Measurements from ENCODE around the gene USH1C.

USH1C gene

DNA sequence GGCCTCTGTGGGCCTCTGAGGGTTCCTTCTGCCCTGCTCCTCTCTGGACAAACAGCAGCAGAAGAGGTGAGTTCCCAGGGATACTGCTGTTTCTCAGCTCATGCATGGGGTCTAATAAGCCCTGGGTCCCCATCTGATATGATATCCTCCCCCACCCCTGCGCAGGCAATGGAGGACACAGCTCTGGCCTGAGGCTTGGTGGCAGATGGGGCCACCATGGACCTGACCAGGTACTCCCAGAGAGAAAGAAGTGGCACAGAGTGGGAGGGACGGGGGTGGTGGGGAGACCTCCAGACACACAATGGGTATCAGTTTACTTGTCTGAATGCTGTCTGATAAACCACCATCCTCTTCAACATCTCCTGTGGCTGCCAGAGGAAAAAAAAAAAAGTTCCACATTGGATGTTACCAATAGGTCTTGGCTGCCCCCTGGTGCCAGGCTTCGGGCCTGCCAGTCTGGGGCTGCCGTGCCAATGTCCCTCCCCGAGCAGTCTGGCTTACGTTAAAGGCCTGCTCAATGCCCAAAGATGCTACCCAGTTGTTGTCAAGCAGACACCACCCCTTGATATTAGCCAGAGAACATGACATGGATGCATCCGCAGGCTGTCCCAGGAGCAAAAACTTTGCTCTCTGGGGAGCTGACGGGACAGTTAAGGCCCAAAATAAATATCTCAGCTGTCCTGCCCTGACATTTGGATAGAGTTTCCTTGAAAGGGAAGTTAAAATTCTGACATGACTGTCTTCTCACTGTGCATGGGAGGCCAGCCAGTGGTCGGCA lies 39.7 kb downstream of the USH1C start:
- DNase-seq (ENCODE audit: low read depth in 3 of 3): peak; percentile 54 to 75 (median 57)

DNA sequence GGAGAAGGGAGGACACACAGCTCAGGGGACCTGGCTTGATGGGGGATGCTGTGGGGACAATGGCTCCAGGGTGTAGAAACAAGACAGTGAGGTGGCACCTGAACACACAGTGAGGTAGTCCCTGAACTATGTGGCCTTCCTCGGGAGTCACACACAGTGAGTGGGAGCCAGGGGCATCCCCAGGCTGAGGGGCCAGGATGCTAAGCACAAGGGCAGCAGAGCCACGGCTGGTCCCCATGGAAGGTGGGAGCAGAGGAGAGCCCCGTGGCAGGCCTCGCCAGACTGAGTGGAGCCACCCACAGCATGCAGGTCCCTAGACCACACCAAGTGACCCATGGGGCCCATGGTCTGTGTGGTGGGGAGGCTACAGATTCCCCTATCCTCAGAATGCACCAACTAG lies 41.6 kb downstream of the USH1C start:
- no peak for DNase-seq (ENCODE audit: low read depth in 3 of 3)

GRCh38 chr11:17500673-17501072 lies 43.5 kb downstream of the USH1C start:
- no peak for DNase-seq (ENCODE audit: low read depth in 3 of 3)

GRCh38 chr11:17498475-17498874 lies 45.7 kb downstream of the USH1C start:
- no peak for DNase-seq (ENCODE audit: low read depth in 3 of 3)

GRCh38 chr11:17498058-17498457 lies 46.2 kb downstream of the USH1C start:
- DNase-seq (ENCODE audit: low read depth in 3 of 3): no peak

GRCh38 chr11:17496406-17496805 lies 47.8 kb downstream of the USH1C start:
- no peak for DNase-seq (ENCODE audit: low read depth in 3 of 3)

DNA sequence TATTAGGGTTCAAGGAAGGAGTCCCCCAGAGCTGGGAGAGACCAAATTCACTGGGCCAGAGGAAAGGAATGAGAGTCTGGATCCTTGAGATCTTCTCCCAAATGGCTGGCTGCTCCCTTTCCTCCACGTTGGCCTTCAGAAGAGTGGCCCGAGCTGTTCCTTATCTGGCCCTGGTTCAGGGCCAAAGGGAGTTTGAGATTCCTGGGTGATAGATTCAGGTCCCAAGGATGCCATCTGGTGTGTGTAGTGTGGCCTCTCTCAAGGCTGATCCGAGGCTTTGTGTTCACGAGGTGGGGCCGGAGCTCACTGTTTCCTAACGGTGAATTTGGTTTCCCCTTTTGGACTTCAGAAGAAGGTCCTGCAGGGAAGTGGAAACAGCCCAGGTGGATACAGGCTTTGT lies 50.2 kb downstream of the USH1C start:
- DNase-seq (ENCODE audit: low read depth in 3 of 3): no peak

GRCh38 chr11:17490938-17491337 lies 53.3 kb downstream of the USH1C start:
- no peak for DNase-seq (ENCODE audit: low read depth in 3 of 3)

- DNase-seq (ENCODE audit: low read depth in 3 of 3): no peak
Measured at GRCh38 chr11:17490232-17490631, 54.0 kb downstream of the USH1C start.

- DNase-seq (ENCODE audit: low read depth in 3 of 3): no peak
Measured at GRCh38 chr11:17489751-17490150, 54.5 kb downstream of the USH1C start.

GRCh38 chr11:17488563-17488962 lies 55.7 kb downstream of the USH1C start:
- no peak for DNase-seq (ENCODE audit: low read depth in 3 of 3)

- DNase-seq (ENCODE audit: low read depth in 3 of 3): no peak
Measured at GRCh38 chr11:17486646-17487045, 57.6 kb downstream of the USH1C start.

DNA sequence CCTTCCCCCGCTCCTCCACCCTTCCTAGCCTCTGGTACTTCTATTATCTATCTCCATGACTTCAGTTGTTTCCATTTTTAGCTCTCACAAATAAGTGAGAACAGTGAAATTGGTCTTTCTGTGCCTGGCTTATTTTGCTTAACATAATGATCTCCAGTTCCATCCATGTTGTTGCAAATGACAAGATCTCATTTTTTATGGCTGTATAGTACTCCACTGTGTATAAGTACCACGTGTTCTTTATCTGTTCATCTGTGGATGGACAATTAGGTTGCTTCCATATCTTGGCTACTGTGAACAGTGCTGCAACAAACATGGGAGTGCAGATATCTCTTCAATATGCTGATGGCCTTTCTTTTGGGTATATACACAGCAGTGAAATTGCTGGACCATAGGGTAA lies 60.7 kb downstream of the USH1C start:
- no peak for DNase-seq (ENCODE audit: low read depth in 3 of 3)

- no peak for DNase-seq (ENCODE audit: low read depth in 3 of 3)
Measured at GRCh38 chr11:17481905-17482304, 62.3 kb downstream of the USH1C start.

DNA sequence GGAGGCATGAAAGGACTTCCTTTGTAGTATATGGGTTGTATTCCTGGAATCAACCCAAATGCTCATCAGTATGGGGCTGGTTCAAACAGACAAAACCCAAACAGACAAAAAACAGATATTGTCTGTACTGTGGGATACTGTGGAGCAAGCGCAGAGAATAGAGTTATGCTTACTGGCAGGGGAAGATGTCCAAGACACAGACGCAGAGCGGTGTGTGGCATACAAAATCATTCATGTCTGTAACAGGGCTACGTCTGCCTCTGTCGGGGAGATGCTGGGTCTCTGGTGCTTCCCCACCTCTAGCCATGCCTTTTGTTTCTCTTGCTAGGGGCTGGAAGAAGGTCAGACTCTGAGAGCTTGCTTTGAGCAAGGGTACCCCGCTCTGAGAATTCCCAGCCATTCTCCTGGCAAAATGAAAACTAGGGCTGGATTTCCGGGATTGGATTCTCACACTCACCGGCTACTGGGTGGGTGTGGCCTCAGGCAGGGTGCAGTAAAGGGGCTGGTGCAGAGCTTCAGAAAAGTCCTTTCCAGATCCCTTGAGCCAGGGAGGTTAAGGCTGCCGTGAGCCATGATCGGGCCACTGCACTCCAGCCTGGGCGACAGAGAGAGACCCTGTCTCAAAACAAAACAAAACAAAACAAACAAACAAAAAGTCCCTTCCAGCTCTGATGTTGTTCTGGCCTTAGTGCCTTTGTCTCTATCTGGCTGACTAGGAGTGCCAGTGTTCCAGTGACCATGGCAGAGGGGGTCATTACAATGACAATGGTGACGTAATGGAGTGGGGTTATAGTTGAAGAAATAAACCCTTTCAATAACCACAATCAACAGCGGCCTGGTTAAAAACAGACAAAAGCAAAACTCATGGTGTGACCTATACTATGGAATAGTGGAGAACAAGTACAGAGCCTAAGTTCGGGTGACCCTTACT lies 64.7 kb downstream of the USH1C start:
- no peak for DNase-seq (ENCODE audit: low read depth in 3 of 3)

DNA sequence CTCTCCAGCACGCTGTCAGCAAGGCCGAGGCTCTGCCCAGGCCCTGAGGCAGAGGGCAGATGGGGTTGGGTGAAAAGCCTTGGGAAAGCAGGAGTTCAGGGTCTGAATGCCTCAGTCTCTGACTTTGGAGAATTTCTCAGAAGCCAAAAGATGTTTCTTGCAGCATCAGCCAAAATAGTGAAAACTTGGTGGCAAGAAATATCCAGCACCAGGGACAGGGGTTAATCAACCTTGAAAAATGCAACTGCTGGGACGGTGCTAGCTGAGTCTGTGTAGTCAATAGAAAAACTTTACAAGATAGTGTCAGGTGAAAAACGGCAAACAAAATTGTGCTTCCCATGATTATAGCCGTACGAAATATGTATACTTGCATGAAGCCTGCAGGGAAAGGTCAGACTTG lies 66.1 kb downstream of the USH1C start:
- DNase-seq (ENCODE audit: low read depth in 3 of 3): no peak

DNA sequence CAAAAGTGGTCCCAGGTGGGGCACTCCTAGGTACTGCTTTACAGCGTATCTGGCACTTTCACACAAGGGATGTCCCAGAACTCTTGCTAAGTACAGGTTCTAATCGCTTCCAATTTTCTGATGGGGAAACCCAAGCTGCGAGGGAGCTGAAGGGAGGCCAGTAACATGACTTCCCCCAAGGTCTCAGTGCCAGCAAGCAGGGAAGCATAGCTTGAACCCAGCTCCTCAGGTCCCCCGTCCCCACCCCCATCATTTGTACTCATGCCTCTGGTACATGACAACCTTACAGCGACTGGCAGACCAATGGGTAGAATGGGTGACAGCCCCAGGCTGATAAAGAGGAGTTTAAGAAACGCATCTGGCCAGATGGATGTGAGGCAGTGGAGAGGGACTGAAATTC lies 66.9 kb downstream of the USH1C start:
- DNase-seq (ENCODE audit: low read depth in 3 of 3): no peak

DNA sequence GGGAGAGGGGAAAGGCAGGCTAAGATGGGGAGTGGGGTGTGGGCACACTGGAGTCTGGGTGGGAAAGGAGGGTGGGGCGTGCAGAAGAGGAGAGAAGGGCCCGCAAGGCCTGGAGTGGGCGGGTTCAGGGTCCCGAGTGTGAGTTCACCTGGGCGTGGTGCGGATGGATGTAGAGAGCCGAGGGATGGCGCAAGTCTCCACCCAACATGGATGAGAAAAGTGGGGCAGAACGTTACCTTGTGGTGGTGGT lies 67.2 kb downstream of the USH1C start:
- no peak for DNase-seq (ENCODE audit: low read depth in 3 of 3)

GRCh38 chr11:17476317-17477083 lies 67.7 kb downstream of the USH1C start, which contains the start of gene ABCC8:
TSS of gene ABCC8 (minus strand) at chr11:17476845. CDS start at chr11:17476776, 69 bp downstream.
- no peak for DNase-seq (ENCODE audit: low read depth in 3 of 3)

GRCh38 chr11:17475666-17476316 lies 68.4 kb downstream of the USH1C start:
- no peak for DNase-seq (ENCODE audit: low read depth in 3 of 3)

GRCh38 chr11:17473071-17473744 lies 71.0 kb downstream of the USH1C start:
- DNase-seq (ENCODE audit: low read depth in 3 of 3): no peak
